ENCODE measurements around the gene PTPRU.
"Not testable (repeated sequence)": the region's sequence is repeated elsewhere in the genome, so short reads cannot be mapped to it uniquely, and the experiment has no call there.

PTPRU gene

DNA sequence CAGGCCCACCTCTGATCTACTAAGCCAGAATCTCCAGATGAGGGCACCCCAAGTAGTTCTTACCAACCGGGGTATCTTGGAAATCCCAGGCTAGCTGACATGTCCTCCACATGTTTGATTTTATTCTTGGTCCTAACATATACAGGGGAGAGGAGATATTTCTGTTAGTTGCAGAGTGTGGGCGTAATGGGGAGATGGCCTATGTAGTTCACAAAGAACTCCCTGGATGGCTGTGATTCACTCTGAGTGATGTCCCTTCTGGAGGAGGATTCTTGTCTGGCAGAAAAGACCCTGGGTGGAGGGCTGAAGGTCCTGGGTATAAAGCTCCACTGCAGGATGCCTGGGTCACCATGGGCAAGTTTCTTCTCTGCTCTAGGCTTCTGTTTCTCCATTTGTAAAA, 18.7 kb upstream of the PTPRU start:
- Histone ChIP-seq H3K27ac (ENCODE audit: extremely low read depth, low read depth, low read length) (no peak overlapping the region), H3K9me3 (ENCODE audit: control insufficient read depth, insufficient read depth, low read depth, low read length) (no peaks in the 10 kb centered on the region), H3K4me1 (ENCODE audit: control insufficient read depth, insufficient read depth, low read length) (no peaks in the 10 kb centered on the region), H3K4me3 (ENCODE audit: low read depth, low read length) (no peak overlapping the region), H3K36me3 (ENCODE audit: control insufficient read depth in 2 of 2, insufficient read depth in 1 of 2, low read length in 2 of 2) (peaks cover 14 to 61% of the 10 kb centered on the region in 2 experiments; a peak in 2 of 3 replicates)
- ChIA-PET CTCF (interaction anchor here (2.5 kb wide), 1 partner anchor 15 kb away, joined by 7 read pairs; no protein-coding TSS in a partner anchor), POLR2A (interaction anchor here (1.1 kb wide), 1 partner anchor 326 kb away, joined by 4 read pairs; no protein-coding TSS in a partner anchor)
- TF ChIP-seq ZFHX2 (tag by site-specific recombination; conservative IDR thresholded peaks at IDR 0.05) (peak; percentile 21; the same call in 1 of the 2 replicates), YY2 (tag by site-specific recombination; IDR thresholded peaks at IDR 0.05) (no peak), ZNF362 (tag by site-specific recombination; IDR thresholded peaks at IDR 0.05) (no peak)

GRCh38 chr1:29218223-29218622, 18.1 kb upstream of the PTPRU start:
- H3K4me1 ChIP-seq (ENCODE audit: control insufficient read depth, insufficient read depth, low read length): no peaks in the 10 kb centered on the region
- no peak overlapping the region for H3K27ac ChIP-seq (ENCODE audit: extremely low read depth, low read depth, low read length)
- POLR2A ChIA-PET: interaction anchor here (2.0 kb wide), 1 partner anchor 13 kb away, joined by 7 read pairs; the partner anchor contains the start of gene MECR
- H3K36me3 ChIP-seq (ENCODE audit: control insufficient read depth in 2 of 2, insufficient read depth in 1 of 2, low read length in 2 of 2): peaks cover 14 to 55% of the 10 kb centered on the region in 2 experiments; a peak in 2 of 3 replicates
- CTCF ChIA-PET: interaction anchor here (2.5 kb wide), 1 partner anchor 16 kb away, joined by 7 read pairs; no protein-coding TSS in a partner anchor
- H3K9me3 ChIP-seq (ENCODE audit: control insufficient read depth, insufficient read depth, low read depth, low read length): no peaks in the 10 kb centered on the region
- H3K4me3 ChIP-seq (ENCODE audit: low read depth, low read length): no peak overlapping the region
- TF ChIP-seq SP7 (tag by site-specific recombination; IDR thresholded peaks at IDR 0.05): peak; percentile 88
- TF ChIP-seq, protein P1, sequence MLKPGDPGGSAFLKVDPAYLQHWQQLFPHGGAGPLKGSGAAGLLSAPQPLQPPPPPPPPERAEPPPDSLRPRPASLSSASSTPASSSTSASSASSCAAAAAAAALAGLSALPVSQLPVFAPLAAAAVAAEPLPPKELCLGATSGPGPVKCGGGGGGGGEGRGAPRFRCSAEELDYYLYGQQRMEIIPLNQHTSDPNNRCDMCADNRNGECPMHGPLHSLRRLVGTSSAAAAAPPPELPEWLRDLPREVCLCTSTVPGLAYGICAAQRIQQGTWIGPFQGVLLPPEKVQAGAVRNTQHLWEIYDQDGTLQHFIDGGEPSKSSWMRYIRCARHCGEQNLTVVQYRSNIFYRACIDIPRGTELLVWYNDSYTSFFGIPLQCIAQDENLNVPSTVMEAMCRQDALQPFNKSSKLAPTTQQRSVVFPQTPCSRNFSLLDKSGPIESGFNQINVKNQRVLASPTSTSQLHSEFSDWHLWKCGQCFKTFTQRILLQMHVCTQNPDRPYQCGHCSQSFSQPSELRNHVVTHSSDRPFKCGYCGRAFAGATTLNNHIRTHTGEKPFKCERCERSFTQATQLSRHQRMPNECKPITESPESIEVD (tag by site-specific recombination; IDR thresholded peaks at IDR 0.05): no peak

GRCh38 chr1:29221296-29221695, 15.0 kb upstream of the PTPRU start:
- H3K4me3 ChIP-seq (ENCODE audit: low read depth, low read length): no peak overlapping the region
- peaks cover 0 to 47% of the 10 kb centered on the region in 2 experiments; a peak in 2 of 3 replicates for H3K36me3 ChIP-seq (ENCODE audit: control insufficient read depth in 2 of 2, insufficient read depth in 1 of 2, low read length in 2 of 2)
- H3K9me3 ChIP-seq (ENCODE audit: control insufficient read depth, insufficient read depth, low read depth, low read length): no peaks in the 10 kb centered on the region
- ChIA-PET CTCF (interaction anchor here (0.6 kb wide), 1 partner anchor 1358 kb away, joined by 3 read pairs; no protein-coding TSS in a partner anchor), POLR2A (no interaction called here)
- TF ChIP-seq HOXC10 (CRISPR knock-in tag; IDR thresholded peaks at IDR 0.05) (no peak), SCRT2 (tag by site-specific recombination; IDR thresholded peaks at IDR 0.05) (peak; percentile 89), ZNF830 (tag by site-specific recombination; IDR thresholded peaks at IDR 0.05; ENCODE audit: low read depth) (no peak), ZNF292 (tag by site-specific recombination; IDR thresholded peaks at IDR 0.05; ENCODE audit: borderline replicate concordance, low read depth) (no peak), GLI2 (tag by site-specific recombination; IDR thresholded peaks at IDR 0.05; ENCODE audit: borderline replicate concordance, low read depth) (no peak), SCRT1 (tag by site-specific recombination; IDR thresholded peaks at IDR 0.05; ENCODE audit: borderline replicate concordance) (peak; percentile 80), ZNF221 (tag by site-specific recombination; IDR thresholded peaks at IDR 0.05; ENCODE audit: borderline replicate concordance) (no peak), ZNF629 (tag by site-specific recombination; IDR thresholded peaks at IDR 0.05) (no peak), ZNF416 (tag by site-specific recombination; IDR thresholded peaks at IDR 0.05) (no peak), ZBTB8A (tag by site-specific recombination; IDR thresholded peaks at IDR 0.05) (no peak)
- H3K4me1 ChIP-seq (ENCODE audit: control insufficient read depth, insufficient read depth, low read length): no peaks in the 10 kb centered on the region
- H3K27ac ChIP-seq (ENCODE audit: extremely low read depth, low read depth, low read length): no peak overlapping the region

DNA sequence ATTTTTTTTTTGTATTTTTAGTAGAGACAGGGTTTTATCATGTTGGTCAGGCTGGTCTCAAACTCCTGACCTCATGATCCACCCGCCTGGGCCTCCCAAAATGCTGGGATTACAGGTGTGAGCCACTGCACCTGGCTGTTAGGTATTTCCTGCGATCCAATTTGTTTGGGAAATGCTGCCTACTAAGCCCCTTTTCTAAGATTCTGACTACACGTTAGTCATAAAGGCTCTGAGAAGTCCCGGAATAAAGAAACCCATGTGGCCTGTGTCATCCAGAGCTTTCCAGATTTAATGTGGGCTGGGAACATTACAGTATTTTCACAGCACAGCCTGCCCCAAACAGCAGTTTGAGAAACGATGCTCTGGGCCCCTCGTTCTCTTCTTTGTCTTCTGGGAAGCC, 14.1 kb upstream of the PTPRU start:
- POLR2A ChIA-PET: not testable (repeated sequence)
- CTCF ChIA-PET: interaction anchor here (1.0 kb wide), 1 partner anchor 19 kb away, joined by 3 read pairs; no protein-coding TSS in a partner anchor

More for the DNA sequence above, 14.1 kb upstream of the PTPRU start:
- H3K4me1 ChIP-seq (ENCODE audit: control insufficient read depth, insufficient read depth, low read length); H3K9me3 ChIP-seq (ENCODE audit: control insufficient read depth, insufficient read depth, low read depth, low read length); H3K4me3 ChIP-seq (ENCODE audit: low read depth, low read length); H3K27ac ChIP-seq (ENCODE audit: extremely low read depth, low read depth, low read length): not testable (repeated sequence)
- peak; percentile 72; the same call in 1 of the 2 replicates for TF ChIP-seq ZNF239 (tag by site-specific recombination; IDR thresholded peaks at IDR 0.05)
- peaks cover 0 to 42% of the 10 kb centered on the region in 2 experiments; a peak in 2 of 3 replicates for H3K36me3 ChIP-seq (ENCODE audit: control insufficient read depth in 2 of 2, insufficient read depth in 1 of 2, low read length in 2 of 2)
